DOHH2 (cell line): ENCODE measurements around the gene ACBD7.

Experiments used
- H3F3A ChIP-seq: fragments of 200-600 bp; sonication (generic), shearing (Covaris generic); 2 replicates; pipeline ENCODE4 v1.6.0; 2016; ENCODE audit warnings: antibody characterized with exemption, mild to moderate bottlenecking; ENCODE audit not compliant: control insufficient read depth, insufficient read depth
- H3K27ac ChIP-seq: fragments of 200-600 bp; sonication (generic); 2 replicates; pipeline ENCODE4 v1.5.1; 2014; ENCODE audit warnings: low read depth, mild to moderate bottlenecking, low read length, moderate library complexity
- H3K27me3 ChIP-seq: fragments of 200-600 bp; sonication (generic); 2 replicates; pipeline ENCODE4 v1.6.1; 2014; ENCODE audit warnings: mild to moderate bottlenecking, low read length, mixed read lengths; ENCODE audit not compliant: control insufficient read depth
- H3K36me3 ChIP-seq: fragments of 200-600 bp; sonication (generic); 2 replicates; pipeline ENCODE4 v1.6.1; 2014; ENCODE audit warnings: mild to moderate bottlenecking, low read length, moderate library complexity, mixed read lengths; ENCODE audit not compliant: control insufficient read depth
- H3K4me1 ChIP-seq: fragments of 200-600 bp; sonication (generic); 2 replicates; pipeline ENCODE4 v1.6.1; 2014; ENCODE audit warnings: mild to moderate bottlenecking, low read length, mixed read lengths; ENCODE audit not compliant: control insufficient read depth
- H3K4me2 ChIP-seq: fragments of 200-600 bp; sonication (generic); 2 replicates; pipeline ENCODE4 v1.6.0; 2014; ENCODE audit warnings: mild to moderate bottlenecking, low read length, moderate library complexity
- H3K4me3 ChIP-seq: fragments of 200-600 bp; sonication (generic); 2 replicates; pipeline ENCODE4 v1.5.1; 2014; ENCODE audit warnings: mild to moderate bottlenecking, low read length, mixed read lengths
- H3K79me2 ChIP-seq: fragments of 200-600 bp; sonication (generic); 2 replicates; pipeline ENCODE4 v1.6.1; 2014; ENCODE audit warnings: mild to moderate bottlenecking, low read length, mixed read lengths; ENCODE audit not compliant: control insufficient read depth
- H3K9me2 ChIP-seq: fragments of 200-600 bp; sonication (generic); replicated peaks from 2 replicates; pipeline ENCODE4 v1.6.1; 2014; ENCODE audit warnings: mild to moderate bottlenecking, low read length, mixed read lengths; ENCODE audit not compliant: control insufficient read depth
- H3K9me3 ChIP-seq: fragments of 200-600 bp; sonication (generic); 2 replicates; pipeline ENCODE4 v1.6.1; 2014; ENCODE audit warnings: antibody characterized with exemption, low read length, mixed read lengths; ENCODE audit not compliant: control insufficient read depth, insufficient read depth
- H4K20me1 ChIP-seq: fragments of 200-600 bp; sonication (generic); 2 replicates; pipeline ENCODE4 v1.6.0; 2014; ENCODE audit warnings: low read depth, mild to moderate bottlenecking, antibody characterized with exemption, low read length, moderate library complexity; ENCODE audit not compliant: control insufficient read depth, insufficient read depth
- CTCF ChIP-seq: fragments of 200-600 bp; sonication (generic); IDR thresholded peaks from one replicate; pipeline ENCODE4 v1.5.1; 2014; ENCODE audit warnings: antibody characterized with exemption, mild to moderate bottlenecking, low read depth, low read length; ENCODE audit not compliant: poor library complexity, severe bottlenecking
- EZH2phosphoT487 ChIP-seq: fragments of 200-600 bp; sonication (generic); IDR thresholded peaks from 2 replicates; pipeline ENCODE4 v1.6.1; 2017; ENCODE audit warnings: borderline replicate concordance, mild to moderate bottlenecking, antibody characterized with exemption, low read length, moderate library complexity, mixed read lengths

Gene ACBD7

GRCh38 chr10:15099886-15100285, 11.3 kb upstream of the ACBD7 start:
- Histone ChIP-seq H4K20me1 (peaks cover 5% of the 10 kb centered on the region; the same call in 1 of the 2 replicates), H3K4me1 (peaks cover 18% of the 10 kb centered on the region), H3K4me3 (no peak overlapping the region), H3K27me3 (0 out of 2 replicates have a peak, but pooled peaks cover 3% of the 10 kb centered on the region), H3K9me2 (no peaks in the 10 kb centered on the region), H3K36me3 (peaks cover 67% of the 10 kb centered on the region), H3K27ac (no peak overlapping the region), H3K79me2 (peaks cover 52% of the 10 kb centered on the region), H3F3A (peaks cover 6% of the 10 kb centered on the region), H3K4me2 (no peak overlapping the region), H3K9me3 (no peaks in the 10 kb centered on the region)
- no peak for TF ChIP-seq EZH2phosphoT487
- TF ChIP-seq CTCF = no peak

- H3K36me3 ChIP-seq = peaks cover 43% of the 10 kb centered on the region
- 0 out of 2 replicates have a peak, but pooled peaks cover 3% of the 10 kb centered on the region for H3K27me3 ChIP-seq
- no peak for TF ChIP-seq EZH2phosphoT487
- TF ChIP-seq CTCF = no peak
- peak within 1 kb of the TSS; percentile 96 for H3K4me3 ChIP-seq
- H4K20me1 ChIP-seq = peaks cover 5% of the 10 kb centered on the region; the same call in 1 of the 2 replicates
- H3K9me3 ChIP-seq = no peaks in the 10 kb centered on the region
- H3K27ac ChIP-seq = peak within 1 kb of the TSS; percentile 94
- peaks cover 6% of the 10 kb centered on the region; the same call in 1 of the 2 replicates for H3F3A ChIP-seq
- H3K79me2 ChIP-seq = peaks cover 50% of the 10 kb centered on the region
- H3K9me2 ChIP-seq = no peaks in the 10 kb centered on the region
- H3K4me2 ChIP-seq = peak within 1 kb of the TSS; percentile 99
- peaks cover 18% of the 10 kb centered on the region for H3K4me1 ChIP-seq
Observed at GRCh38 chr10:15097011-15097812, 8.6 kb upstream of the ACBD7 start, which contains the start of gene RPP38. Gene RPP38, plus strand, starts transcription at chr10:15097355. Its CDS starts 5,960 bp downstream, at chr10:15103315.

- H3K9me2 ChIP-seq = no peaks in the 10 kb centered on the region
- peaks cover 5% of the 10 kb centered on the region; the same call in 1 of the 2 replicates for H4K20me1 ChIP-seq
- H3K27ac ChIP-seq = peak overlapping the region; percentile 94
- peaks cover 37% of the 10 kb centered on the region for H3K36me3 ChIP-seq
- H3K4me2 ChIP-seq = peak overlapping the region; percentile 99
- H3K4me3 ChIP-seq = peak overlapping the region; percentile 96
- no peak for TF ChIP-seq EZH2phosphoT487
- no peak for TF ChIP-seq CTCF
- H3K79me2 ChIP-seq = peaks cover 45% of the 10 kb centered on the region
- H3K4me1 ChIP-seq = peaks cover 18% of the 10 kb centered on the region
- H3K9me3 ChIP-seq = no peaks in the 10 kb centered on the region
- peaks cover 6% of the 10 kb centered on the region; the same call in 1 of the 2 replicates for H3F3A ChIP-seq
- H3K27me3 ChIP-seq = 0 out of 2 replicates have a peak, but pooled peaks cover 3% of the 10 kb centered on the region
Observed at GRCh38 chr10:15096661-15097010, 8.1 kb upstream of the ACBD7 start.
